Mesendoderm (in vitro differentiated cells): ENCODE measurements around the gene HOXC5.

Experiments used
- DNase-seq: peaks from one replicate; pipeline ENCODE4 v3.0.0; 2013
- H2AK5ac ChIP-seq: 2 replicates; pipeline ENCODE4 v1.6.1; 2013; ENCODE audit warnings: low read length, inconsistent platforms
- H2BK120ac ChIP-seq: 2 replicates; pipeline ENCODE4 v1.6.1; 2013; ENCODE audit warnings: low read depth, mild to moderate bottlenecking, low read length, moderate library complexity, mixed read lengths
- H2BK15ac ChIP-seq: replicated peaks from 2 replicates; pipeline ENCODE4 v1.6.1; 2013; ENCODE audit warnings: low read depth, mild to moderate bottlenecking, moderate library complexity
- H2BK5ac ChIP-seq: 2 replicates; pipeline ENCODE4 v1.6.1; 2013; ENCODE audit warnings: low read length, inconsistent platforms
- H3K18ac ChIP-seq: 2 replicates; pipeline ENCODE4 v1.6.1; 2013; ENCODE audit warnings: mild to moderate bottlenecking, low read length, mixed read lengths
- H3K23ac ChIP-seq: one replicate; pipeline ENCODE4 v1.6.1; 2013; ENCODE audit warnings: low read length
- H3K27ac ChIP-seq: 2 replicates; pipeline ENCODE4 v1.5.1; 2013; ENCODE audit warnings: low read depth, mild to moderate bottlenecking, inconsistent platforms, low read length, moderate library complexity
- H3K27me3 ChIP-seq: 2 replicates; pipeline ENCODE4 v1.6.1; 2013; ENCODE audit warnings: low read length, control low read depth, mild to moderate bottlenecking, inconsistent platforms; ENCODE audit not compliant: insufficient read depth, poor library complexity
- H3K36me3 ChIP-seq: 2 replicates; pipeline ENCODE4 v1.6.1; 2013; ENCODE audit warnings: low read length, inconsistent platforms; ENCODE audit not compliant: control insufficient read depth, insufficient read depth
- H3K4ac ChIP-seq: one replicate; pipeline ENCODE4 v1.6.1; 2013; ENCODE audit warnings: low read depth, mild to moderate bottlenecking, low read length, moderate library complexity
- H3K4me1 ChIP-seq: 2 replicates; pipeline ENCODE4 v1.6.1; 2013; ENCODE audit warnings: low read depth, low read length, inconsistent platforms; ENCODE audit not compliant: control insufficient read depth
- H3K4me2 ChIP-seq: 2 replicates; pipeline ENCODE4 v1.6.1; 2013; ENCODE audit warnings: low read length
- H3K4me3 ChIP-seq: 2 replicates; pipeline ENCODE4 v1.5.1; 2013; ENCODE audit warnings: mild to moderate bottlenecking, low read length
- H3K56ac ChIP-seq: one replicate; pipeline ENCODE4 v1.6.1; 2013; ENCODE audit warnings: low read length
- H3K79me1 ChIP-seq: 2 replicates; pipeline ENCODE4 v1.6.1; 2013; ENCODE audit warnings: low read length, inconsistent platforms
- H3K79me2 ChIP-seq: 2 replicates; pipeline ENCODE4 v1.6.1; 2013; ENCODE audit warnings: mild to moderate bottlenecking, low read length; ENCODE audit not compliant: control insufficient read depth, insufficient read depth
- H3K9ac ChIP-seq: 2 replicates; pipeline ENCODE4 v1.6.1; 2013; ENCODE audit warnings: low read length, inconsistent platforms
- H4K5ac ChIP-seq: one replicate; pipeline ENCODE4 v1.6.1; 2013; ENCODE audit warnings: low read length
- H4K8ac ChIP-seq: one replicate; pipeline ENCODE4 v1.6.1; 2013; ENCODE audit warnings: low read depth, mild to moderate bottlenecking, control low read depth, low read length, moderate library complexity
- WGBS: extraction: QIAGEN DNeasy Blood & Tissue Kit; methylation state at CpG from one replicate; pipeline ENCODE4 v1.1.7; 2013; ENCODE audit warnings: low lambda C conversion rate, missing lambda C conversion rate; ENCODE audit not compliant: insufficient coverage; ENCODE audit errors: extremely low coverage; 5-methylcytosine and 5-hydroxymethylcytosine counted together

The HOXC5 gene

DNA sequence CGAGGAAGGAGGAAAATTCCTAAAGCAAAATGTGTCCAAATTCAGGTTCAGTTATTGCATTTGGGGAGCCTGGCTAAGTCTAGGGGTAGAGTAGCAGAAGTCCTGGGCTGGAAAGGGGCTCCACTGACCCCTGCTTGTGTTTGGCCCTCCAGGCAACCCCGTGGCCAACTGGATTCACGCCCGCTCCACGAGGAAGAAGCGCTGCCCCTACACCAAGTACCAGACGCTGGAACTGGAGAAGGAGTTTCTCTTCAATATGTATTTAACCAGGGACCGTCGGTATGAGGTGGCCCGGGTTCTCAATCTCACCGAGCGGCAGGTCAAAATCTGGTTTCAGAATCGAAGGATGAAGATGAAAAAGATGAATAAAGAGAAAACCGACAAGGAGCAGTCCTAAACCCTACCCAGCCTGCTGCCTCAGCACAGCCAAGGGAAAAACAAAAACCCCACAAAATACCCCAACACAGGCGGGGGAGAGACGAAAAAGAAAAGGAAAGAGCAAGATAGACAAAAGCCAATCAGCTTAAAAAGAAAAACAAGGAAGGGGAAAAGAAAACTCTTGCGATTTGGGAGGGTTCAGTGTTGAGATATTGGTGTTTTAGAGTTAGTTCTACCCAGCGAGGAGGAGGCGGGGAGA, 30.5 kb upstream of the HOXC5 start:
- no peak overlapping the region for H3K27ac ChIP-seq
- H3K4me1 ChIP-seq: no peaks in the 10 kb centered on the region
- peaks cover 96% of the 10 kb centered on the region for H3K27me3 ChIP-seq

GRCh38 chr12:54002915-54003389, 29.9 kb upstream of the HOXC5 start:
- Histone ChIP-seq H3K4me2 (no peak overlapping the region), H3K36me3 (no peaks in the 10 kb centered on the region), H3K56ac (no peak overlapping the region), H3K18ac (no peak overlapping the region), H3K79me1 (no peaks in the 10 kb centered on the region), H3K23ac (no peak overlapping the region), H2BK15ac (no peak overlapping the region), H4K5ac (no peak overlapping the region), H2BK120ac (no peak overlapping the region), H3K4me3 (no peak overlapping the region), H3K79me2 (no peaks in the 10 kb centered on the region), H2AK5ac (no peak overlapping the region), H3K4me1 (no peaks in the 10 kb centered on the region), H2BK5ac (no peak overlapping the region), H3K27ac (no peak overlapping the region), H3K9ac (no peak overlapping the region), H3K4ac (no peak overlapping the region), H4K8ac (no peak overlapping the region), H3K27me3 (peaks cover 96% of the 10 kb centered on the region)
- WGBS: no CpG with 5 or more reads among the region's 19 CpGs
- DNase-seq: no peak

More for the DNA sequence above, 30.5 kb upstream of the HOXC5 start:
- H2BK5ac ChIP-seq: no peak overlapping the region
- H3K4ac ChIP-seq: no peak overlapping the region
- H4K8ac ChIP-seq: no peak overlapping the region
- no peak overlapping the region for H2BK120ac ChIP-seq
- DNase-seq: no peak
- H3K4me2 ChIP-seq: no peak overlapping the region
- no peak overlapping the region for H2AK5ac ChIP-seq
- no peak overlapping the region for H2BK15ac ChIP-seq
- H3K9ac ChIP-seq: no peak overlapping the region
- H4K5ac ChIP-seq: no peak overlapping the region
- no peaks in the 10 kb centered on the region for H3K79me2 ChIP-seq
- H3K18ac ChIP-seq: no peak overlapping the region
- no CpG with 5 or more reads among the region's 19 CpGs for WGBS
- no peak overlapping the region for H3K4me3 ChIP-seq
- no peaks in the 10 kb centered on the region for H3K36me3 ChIP-seq
- no peak overlapping the region for H3K56ac ChIP-seq
- H3K79me1 ChIP-seq: no peaks in the 10 kb centered on the region
- no peak overlapping the region for H3K23ac ChIP-seq

DNA sequence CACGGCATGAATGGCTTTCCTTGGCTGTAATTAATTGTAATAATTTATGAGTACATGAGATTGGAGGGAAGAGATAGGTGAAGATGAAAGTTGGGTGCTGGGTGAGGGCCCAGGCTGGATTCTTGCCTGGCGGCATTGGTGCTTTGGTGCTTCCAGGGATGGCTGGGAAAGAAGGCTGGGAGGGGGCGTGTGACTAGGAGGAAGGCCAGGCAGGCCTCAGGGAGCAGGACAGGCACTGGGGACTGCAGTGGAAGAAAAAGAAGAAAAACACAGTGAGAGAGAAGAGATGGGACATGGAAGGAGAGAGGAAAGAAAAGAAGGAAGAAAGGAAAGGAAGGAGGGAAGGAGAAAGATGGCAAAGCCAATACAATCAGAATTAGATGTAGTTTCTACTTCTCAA, 29.2 kb upstream of the HOXC5 start:
- no peak overlapping the region for H2AK5ac ChIP-seq
- no peak overlapping the region for H3K4me2 ChIP-seq
- no peak overlapping the region for H3K27ac ChIP-seq
- no peak overlapping the region for H2BK120ac ChIP-seq
- no peaks in the 10 kb centered on the region for H3K79me1 ChIP-seq
- H3K27me3 ChIP-seq: peaks cover 94% of the 10 kb centered on the region
- H3K4ac ChIP-seq: no peak overlapping the region
- H3K36me3 ChIP-seq: no peaks in the 10 kb centered on the region
- no peak overlapping the region for H4K5ac ChIP-seq
- no CpG with 5 or more reads among the region's 3 CpGs for WGBS
- no peak overlapping the region for H3K4me3 ChIP-seq
- no peak overlapping the region for H2BK15ac ChIP-seq
- H3K18ac ChIP-seq: no peak overlapping the region
- no peak overlapping the region for H3K56ac ChIP-seq
- no peak for DNase-seq
- H3K23ac ChIP-seq: no peak overlapping the region
- no peaks in the 10 kb centered on the region for H3K4me1 ChIP-seq
- H4K8ac ChIP-seq: no peak overlapping the region
- no peaks in the 10 kb centered on the region for H3K79me2 ChIP-seq
- H2BK5ac ChIP-seq: no peak overlapping the region
- no peak overlapping the region for H3K9ac ChIP-seq

GRCh38 chr12:54004063-54004840, 28.6 kb upstream of the HOXC5 start:
- H3K56ac ChIP-seq: no peak overlapping the region
- H3K4me3 ChIP-seq: no peak overlapping the region
- no peak overlapping the region for H3K23ac ChIP-seq
- no peak overlapping the region for H2BK120ac ChIP-seq
- H3K79me2 ChIP-seq: no peaks in the 10 kb centered on the region
- H3K18ac ChIP-seq: no peak overlapping the region
- H3K36me3 ChIP-seq: no peaks in the 10 kb centered on the region
- H3K4ac ChIP-seq: no peak overlapping the region
- no peak overlapping the region for H4K8ac ChIP-seq
- no peak overlapping the region for H4K5ac ChIP-seq
- H3K27ac ChIP-seq: no peak overlapping the region
- H3K9ac ChIP-seq: no peak overlapping the region
- no peak for DNase-seq
- no peaks in the 10 kb centered on the region for H3K79me1 ChIP-seq
- no CpG with 5 or more reads among the region's 20 CpGs for WGBS
- no peak overlapping the region for H2BK5ac ChIP-seq
- no peak overlapping the region for H2BK15ac ChIP-seq
- peaks cover 94% of the 10 kb centered on the region for H3K27me3 ChIP-seq
- no peak overlapping the region for H3K4me2 ChIP-seq
- H3K4me1 ChIP-seq: no peaks in the 10 kb centered on the region
- H2AK5ac ChIP-seq: no peak overlapping the region

GRCh38 chr12:54004841-54005530, 27.9 kb upstream of the HOXC5 start:
- H2BK120ac ChIP-seq: no peak overlapping the region
- no peaks in the 10 kb centered on the region for H3K79me1 ChIP-seq
- no peak overlapping the region for H4K5ac ChIP-seq
- no peak overlapping the region for H3K4ac ChIP-seq
- no peaks in the 10 kb centered on the region for H3K79me2 ChIP-seq
- no peak overlapping the region for H3K9ac ChIP-seq
- H3K4me2 ChIP-seq: no peak overlapping the region
- H3K4me1 ChIP-seq: no peaks in the 10 kb centered on the region
- DNase-seq: no peak
- H2AK5ac ChIP-seq: no peak overlapping the region
- no peak overlapping the region for H3K23ac ChIP-seq
- no peak overlapping the region for H3K56ac ChIP-seq
- no peaks in the 10 kb centered on the region for H3K36me3 ChIP-seq
- H3K18ac ChIP-seq: no peak overlapping the region
- no peak overlapping the region for H3K4me3 ChIP-seq
- H2BK15ac ChIP-seq: no peak overlapping the region
- no CpG with 5 or more reads among the region's 31 CpGs for WGBS
- H3K27me3 ChIP-seq: peaks cover 95% of the 10 kb centered on the region
- no peak overlapping the region for H4K8ac ChIP-seq
- no peak overlapping the region for H3K27ac ChIP-seq
- H2BK5ac ChIP-seq: no peak overlapping the region
